ELF-1 (cell line): Measurements from ENCODE around the gene PRRG1.
"Not testable (repeated sequence)": the region's sequence is repeated elsewhere in the genome, so short reads cannot be mapped to it uniquely, and the experiment has no call there.

ENCODE experiments used
- DNase-seq: peaks from one replicate; pipeline ENCODE4 v3.0.0-alpha.2; 2016; ENCODE audit warnings: low read depth, low spot score

PRRG1 gene

GRCh38 chrX:37349221-37350033 is at the start of gene PRRG1:
Gene PRRG1, plus strand, starts transcription at chrX:37349364. Its CDS starts 56,886 bp downstream, at chrX:37406250.
- DNase-seq: peak; percentile 86

GRCh38 chrX:37302569-37302968 is 46.6 kb upstream of the PRRG1 start:
- DNase-seq: peak; percentile 37

- not testable (repeated sequence) for DNase-seq
These were observed 43.9 kb upstream of the PRRG1 start for GRCh38 chrX:37305238-37305637.

GRCh38 chrX:37314531-37314930 is 34.6 kb upstream of the PRRG1 start:
- DNase-seq: no peak

- DNase-seq: no peak
These were observed 33.5 kb upstream of the PRRG1 start for GRCh38 chrX:37315511-37316248.

- DNase-seq: peak; percentile 37
These were observed 28.5 kb upstream of the PRRG1 start for GRCh38 chrX:37320541-37321203.

- DNase-seq: no peak
These were observed 18.5 kb upstream of the PRRG1 start for GRCh38 chrX:37330642-37331041.

GRCh38 chrX:37331546-37331945 is 17.6 kb upstream of the PRRG1 start:
- no peak for DNase-seq

GRCh38 chrX:37332055-37332454 is 17.1 kb upstream of the PRRG1 start:
- DNase-seq: no peak

- DNase-seq: no peak
These were observed 16.0 kb upstream of the PRRG1 start for GRCh38 chrX:37332987-37333658.

GRCh38 chrX:37347420-37347819 is 1.7 kb upstream of the PRRG1 start:
- DNase-seq: peak; percentile 20

- DNase-seq: no peak
These were observed 763 bp upstream of the PRRG1 start for GRCh38 chrX:37348231-37348970.

GRCh38 chrX:37348971-37349220 is 268 bp upstream of the PRRG1 start:
- DNase-seq: no peak

GRCh38 chrX:37350034-37350365 is 836 bp downstream of the PRRG1 start:
- DNase-seq: no peak

- DNase-seq: no peak
These were observed 4.5 kb downstream of the PRRG1 start for GRCh38 chrX:37353646-37354045.

- DNase-seq: no peak
These were observed 8.3 kb downstream of the PRRG1 start for GRCh38 chrX:37357436-37357835.

GRCh38 chrX:37361596-37361995 is 12.4 kb downstream of the PRRG1 start:
- DNase-seq: no peak

- DNase-seq: no peak
These were observed 15.5 kb downstream of the PRRG1 start for GRCh38 chrX:37364666-37365065.

GRCh38 chrX:37367946-37368345 is 18.8 kb downstream of the PRRG1 start:
- DNase-seq: no peak

- no peak for DNase-seq
These were observed 21.5 kb downstream of the PRRG1 start for GRCh38 chrX:37370499-37371141.

- no peak for DNase-seq
These were observed 22.4 kb downstream of the PRRG1 start for GRCh38 chrX:37371578-37371991.
